ENCODE measurements around the gene GSTK1.
"Not testable (repeated sequence)": the region's sequence is repeated elsewhere in the genome, so short reads cannot be mapped to it uniquely, and the experiment has no call there.

GSTK1 gene

GRCh38 chr7:143239813-143240212 lies 23.4 kb upstream of the GSTK1 start:
- no peak for DNase-seq

GRCh38 chr7:143240291-143241168 lies 22.7 kb upstream of the GSTK1 start:
- peak; percentile 43 for DNase-seq

- DNase-seq = no peak
These were observed 20.9 kb upstream of the GSTK1 start for GRCh38 chr7:143242306-143242705.

GRCh38 chr7:143243111-143243510 lies 20.1 kb upstream of the GSTK1 start:
- no peak for DNase-seq

GRCh38 chr7:143243614-143244013 lies 19.6 kb upstream of the GSTK1 start:
- no peak for DNase-seq

GRCh38 chr7:143244321-143244720 lies 18.9 kb upstream of the GSTK1 start:
- DNase-seq = no peak

GRCh38 chr7:143245123-143245522 lies 18.1 kb upstream of the GSTK1 start:
- no peak for DNase-seq

GRCh38 chr7:143247372-143247771 lies 15.9 kb upstream of the GSTK1 start:
- DNase-seq = no peak

GRCh38 chr7:143248761-143249354 lies 14.4 kb upstream of the GSTK1 start:
- no peak for DNase-seq

- DNase-seq = no peak
These were observed 13.0 kb upstream of the GSTK1 start for GRCh38 chr7:143250199-143250598.

GRCh38 chr7:143250822-143251221 lies 12.4 kb upstream of the GSTK1 start:
- no peak for DNase-seq

GRCh38 chr7:143252006-143252405 lies 11.2 kb upstream of the GSTK1 start:
- DNase-seq = no peak

GRCh38 chr7:143255564-143255963 lies 7.7 kb upstream of the GSTK1 start:
- no peak for DNase-seq

- DNase-seq = no peak
These were observed 6.9 kb upstream of the GSTK1 start for GRCh38 chr7:143256325-143256724.

GRCh38 chr7:143256932-143257331 lies 6.3 kb upstream of the GSTK1 start:
- no peak for DNase-seq

GRCh38 chr7:143257501-143257900 lies 5.7 kb upstream of the GSTK1 start:
- DNase-seq = no peak

- DNase-seq = no peak
These were observed 4.4 kb upstream of the GSTK1 start for GRCh38 chr7:143258831-143259230.

GRCh38 chr7:143259765-143260164 lies 3.5 kb upstream of the GSTK1 start:
- DNase-seq = no peak

- no peak for DNase-seq
These were observed 1.3 kb upstream of the GSTK1 start for GRCh38 chr7:143261901-143262300.

- not testable (repeated sequence) for DNase-seq
These were observed 941 bp downstream of the GSTK1 start for GRCh38 chr7:143264196-143264568.

GRCh38 chr7:143265017-143265693 lies 1.9 kb downstream of the GSTK1 start:
- no peak for DNase-seq

- DNase-seq = no peak
These were observed 6.0 kb downstream of the GSTK1 start for GRCh38 chr7:143269251-143269650.

- DNase-seq = no peak
These were observed 8.0 kb downstream of the GSTK1 start for GRCh38 chr7:143271240-143271639.

GRCh38 chr7:143272871-143273270 lies 9.6 kb downstream of the GSTK1 start:
- no peak for DNase-seq
